B cell (primary cell): ENCODE results near the gene FEM1C. TPM values are rescaled to one million over a fixed set of nuclear protein-coding genes. Genes with fewer than 3 reads are reported as not detected.

Experiments used
- ATAC-seq: fragments of 200-7000 bp; cut with Tn5 transposase; one replicate; pipeline ENCODE4 v1.10.0; 2021; ENCODE audit warnings: low read depth, mild to moderate bottlenecking, moderate number of reproducible peaks, moderate library complexity
- CTCF ChIA-PET: fragments of 350-600 bp; sonication (Branson Sonifier 250); formaldehyde crosslinking; loops from one replicate; lab custom pipeline; 2021; ENCODE audit warnings: antibody characterized with exemption, inconsistent platforms; lab: Charles Lee
- POLR2A ChIA-PET: fragments of 350-600 bp; sonication (Branson Sonifier 250); formaldehyde crosslinking; loops from one replicate; lab custom pipeline; 2021; ENCODE audit warnings: antibody characterized with exemption; lab: Charles Lee
- DNase-seq: peaks from one replicate; pipeline ENCODE4 v3.0.0; 2013
- H2AFZ ChIP-seq: 2 replicates; pipeline ENCODE4 v1.6.1; 2012; ENCODE audit warnings: mild to moderate bottlenecking, low read depth, low read length; ENCODE audit not compliant: insufficient read depth, poor library complexity, severe bottlenecking
- H3K27ac ChIP-seq, 2 donors: 1 replicate in 1 of 2; 2 replicates in 1 of 2; pipeline ENCODE4 v1.5.1; 2012 to 2013; ENCODE audit warnings: low read length in 2 of 2, mild to moderate bottlenecking in 2 of 2, moderate library complexity in 1 of 2
- H3K27me3 ChIP-seq, 4 experiments: fragments of 200-600 bp in 1 of 4; sonication (generic) in 1 of 4; replicated peaks in 1 of 4; 1 replicate in 2 of 4; 2 replicates in 2 of 4; pipeline versions ENCODE4 v1.6.1 to v1.7.0; 2013 to 2016; ENCODE audit warnings: low read length in 3 of 4, mild to moderate bottlenecking in 2 of 4, mixed read lengths in 1 of 4, moderate library complexity in 1 of 4; ENCODE audit not compliant: insufficient read depth in 4 of 4, control insufficient read depth in 3 of 4; ENCODE audit errors: control extremely low read depth in 1 of 4
- H3K36me3 ChIP-seq, 2 experiments: replicated peaks in 1 of 2; 1 replicate in 1 of 2; 2 replicates in 1 of 2; pipeline versions ENCODE4 v1.6.1 to v1.7.1; 2013; ENCODE audit warnings: low read length in 1 of 2; ENCODE audit not compliant: insufficient read depth in 2 of 2, control insufficient read depth in 1 of 2; ENCODE audit errors: control extremely low read depth in 1 of 2, extremely low read depth in 1 of 2
- H3K4me1 ChIP-seq, 2 donors: fragments of 200-600 bp in 1 of 2; sonication (generic) in 1 of 2; 1 replicate in 1 of 2; 2 replicates in 1 of 2; pipeline versions ENCODE4 v1.5.1 to v1.6.1; 2013 to 2017; ENCODE audit warnings: low read length in 2 of 2; ENCODE audit not compliant: control insufficient read depth in 2 of 2, insufficient read depth in 2 of 2
- H3K4me2 ChIP-seq: replicated peaks from 2 replicates; pipeline ENCODE3; 2012; ENCODE audit warnings: mild to moderate bottlenecking, low read depth, low read length; ENCODE audit not compliant: poor library complexity, severe bottlenecking
- H3K4me3 ChIP-seq, 5 experiments: fragments of 200-600 bp in 1 of 5; sonication (generic) in 1 of 5; 1 replicate in 3 of 5; 2 replicates in 2 of 5; pipeline versions ENCODE4 v1.5.1 to v1.7.0; 2011 to 2016; ENCODE audit warnings: low read length in 4 of 5, mild to moderate bottlenecking in 4 of 5, low read depth in 2 of 5, control low read depth in 1 of 5, moderate library complexity in 1 of 5; ENCODE audit not compliant: insufficient read depth in 1 of 5; ENCODE audit errors: control extremely low read depth in 1 of 5, extremely low read depth in 1 of 5
- H3K79me2 ChIP-seq: fragments of 200-600 bp; sonication (generic); one replicate; pipeline ENCODE4 v1.6.0; 2016; ENCODE audit warnings: low read length; ENCODE audit not compliant: control insufficient read depth, insufficient read depth
- H3K9ac ChIP-seq: fragments of 200-600 bp; sonication (generic); 2 replicates; pipeline ENCODE4 v1.6.1; 2017; ENCODE audit warnings: mild to moderate bottlenecking, low read length, moderate library complexity
- H3K9me3 ChIP-seq, 3 donors: one replicate each; pipeline versions ENCODE4 v1.6.1 to v1.7.1; 2013; ENCODE audit warnings: low read length in 2 of 3; ENCODE audit not compliant: control insufficient read depth in 2 of 3, insufficient read depth in 1 of 3; ENCODE audit errors: control extremely low read depth in 1 of 3
- H4K20me1 ChIP-seq: 2 replicates; pipeline ENCODE4 v1.6.0; 2012; ENCODE audit warnings: mild to moderate bottlenecking, low read length; ENCODE audit not compliant: insufficient read depth, control insufficient read depth, poor library complexity, severe bottlenecking
- H3K27ac Mint-ChIP-seq: one replicate; pipeline ENCODE4 v1.8.0; 2021; ENCODE audit warnings: mixed read lengths
- H3K27me3 Mint-ChIP-seq: one replicate; pipeline ENCODE4 v1.8.0; 2021; ENCODE audit warnings: mixed read lengths
- H3K4me1 Mint-ChIP-seq: one replicate; pipeline ENCODE4 v1.8.0; 2021; ENCODE audit warnings: mixed read lengths
- H3K4me3 Mint-ChIP-seq: one replicate; pipeline ENCODE4 v1.8.0; 2021; ENCODE audit warnings: mixed read lengths
- H3K9me3 Mint-ChIP-seq: one replicate; pipeline ENCODE4 v1.8.0; 2022; ENCODE audit warnings: mixed read lengths; ENCODE audit not compliant: insufficient read depth
- EZH2 ChIP-seq: IDR thresholded peaks from 2 replicates; pipeline ENCODE4 v1.6.1; 2012; ENCODE audit warnings: borderline replicate concordance, low read depth, mild to moderate bottlenecking, moderate library complexity, low read length; ENCODE audit not compliant: insufficient read depth, poor library complexity, severe bottlenecking
- WGBS: methylation state at CpG from one replicate; pipeline ENCODE4 v1.1.5; 2013; ENCODE audit warnings: missing lambda C conversion rate; ENCODE audit not compliant: insufficient coverage; 5-methylcytosine and 5-hydroxymethylcytosine counted together
- intact Hi-C: fragments of 100-400 bp; cut with micrococcal nuclease; formaldehyde crosslinking; loops from one replicate; pipeline ENCODE4 v1.10.0; 2022
- polyA plus RNA-seq: library from polyadenylated mRNA; depleted of rRNA; stranded (reverse); fragments of >200 nt; gene quantifications from 2 replicates; pipeline ENCODE4 v1.2.3, GENCODE V29; 2012
- total RNA-seq, 2 donors: library from RNA; stranded (reverse); fragments of 120-200 nt in 1 of 2; gene quantifications; 1 replicate in 1 of 2; 2 replicates in 1 of 2; pipeline versions ENCODE4 v1.2.3 to v1.2.4, GENCODE V29; 2013 to 2022
- TF ChIP-seq, protein P1 (sequence below): fragments of 200-600 bp; IDR thresholded peaks from one replicate; pipeline ENCODE4 v1.8.0; 2022; ENCODE audit warnings: antibody characterized with exemption, mild to moderate bottlenecking

The FEM1C gene
- total and polyA plus RNA-seq, 2 donors (not counting 1 experiment from before 2014, with no cell fraction given) = 14.9 to 18.7 TPM

DNA sequence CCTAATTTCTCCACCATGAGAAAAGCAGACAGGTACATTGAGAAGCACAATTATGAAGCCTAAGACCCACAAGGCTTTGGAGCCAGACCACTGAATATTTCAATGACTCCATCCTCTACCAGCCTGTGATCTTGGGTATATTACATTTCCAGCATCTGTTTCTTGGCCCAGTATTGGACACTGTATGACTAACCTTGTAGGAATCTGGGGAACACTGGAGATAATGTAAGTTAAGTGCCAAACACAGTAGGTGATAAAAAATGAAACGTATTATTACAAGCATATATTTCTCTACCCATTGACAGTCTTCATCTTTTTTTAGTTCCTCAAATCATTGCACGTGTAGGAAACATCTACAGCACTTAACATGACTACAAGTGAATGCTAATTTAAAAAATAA, 28.6 kb upstream of the FEM1C start:
- Histone ChIP-seq H3K36me3 (no peaks in the 10 kb centered on the region), H3K4me2 (no peak overlapping the region), H4K20me1 (no peaks in the 10 kb centered on the region), H3K9me3 (no peaks in the 10 kb centered on the region), H3K4me3 (no peak overlapping the region), H3K27me3 (no peaks in the 10 kb centered on the region), H3K79me2 (no peaks in the 10 kb centered on the region), H3K27ac (no peak overlapping the region), H3K4me1 (peaks cover 3 to 5% of the 10 kb centered on the region in 2 donors), H3K9ac (no peak overlapping the region), H2AFZ (no peak overlapping the region)
- no peaks in the 10 kb centered on the region for H3K27me3 Mint-ChIP-seq
- H3K4me3 Mint-ChIP-seq = no peak overlapping the region
- TF ChIP-seq EZH2 = no peak
- TF ChIP-seq, protein P1, sequence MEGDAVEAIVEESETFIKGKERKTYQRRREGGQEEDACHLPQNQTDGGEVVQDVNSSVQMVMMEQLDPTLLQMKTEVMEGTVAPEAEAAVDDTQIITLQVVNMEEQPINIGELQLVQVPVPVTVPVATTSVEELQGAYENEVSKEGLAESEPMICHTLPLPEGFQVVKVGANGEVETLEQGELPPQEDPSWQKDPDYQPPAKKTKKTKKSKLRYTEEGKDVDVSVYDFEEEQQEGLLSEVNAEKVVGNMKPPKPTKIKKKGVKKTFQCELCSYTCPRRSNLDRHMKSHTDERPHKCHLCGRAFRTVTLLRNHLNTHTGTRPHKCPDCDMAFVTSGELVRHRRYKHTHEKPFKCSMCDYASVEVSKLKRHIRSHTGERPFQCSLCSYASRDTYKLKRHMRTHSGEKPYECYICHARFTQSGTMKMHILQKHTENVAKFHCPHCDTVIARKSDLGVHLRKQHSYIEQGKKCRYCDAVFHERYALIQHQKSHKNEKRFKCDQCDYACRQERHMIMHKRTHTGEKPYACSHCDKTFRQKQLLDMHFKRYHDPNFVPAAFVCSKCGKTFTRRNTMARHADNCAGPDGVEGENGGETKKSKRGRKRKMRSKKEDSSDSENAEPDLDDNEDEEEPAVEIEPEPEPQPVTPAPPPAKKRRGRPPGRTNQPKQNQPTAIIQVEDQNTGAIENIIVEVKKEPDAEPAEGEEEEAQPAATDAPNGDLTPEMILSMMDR = no peak
- POLR2A ChIA-PET = no interaction called here
- peaks cover 10% of the 10 kb centered on the region for H3K4me1 Mint-ChIP-seq
- ATAC-seq (no peak), DNase-seq (no peak)
- no peak overlapping the region for H3K27ac Mint-ChIP-seq
- CTCF ChIA-PET = interaction anchor here (0.7 to 13.9 kb wide), 4 partner anchors 9 to 461 kb away, joined by 3 to 327 read pairs (median 4); no protein-coding TSS in a partner anchor
- peaks cover 2% of the 10 kb centered on the region for H3K9me3 Mint-ChIP-seq
- WGBS = no CpG with 5 or more reads among the region's 2 CpGs
- intact Hi-C loops = no loop called here

DNA sequence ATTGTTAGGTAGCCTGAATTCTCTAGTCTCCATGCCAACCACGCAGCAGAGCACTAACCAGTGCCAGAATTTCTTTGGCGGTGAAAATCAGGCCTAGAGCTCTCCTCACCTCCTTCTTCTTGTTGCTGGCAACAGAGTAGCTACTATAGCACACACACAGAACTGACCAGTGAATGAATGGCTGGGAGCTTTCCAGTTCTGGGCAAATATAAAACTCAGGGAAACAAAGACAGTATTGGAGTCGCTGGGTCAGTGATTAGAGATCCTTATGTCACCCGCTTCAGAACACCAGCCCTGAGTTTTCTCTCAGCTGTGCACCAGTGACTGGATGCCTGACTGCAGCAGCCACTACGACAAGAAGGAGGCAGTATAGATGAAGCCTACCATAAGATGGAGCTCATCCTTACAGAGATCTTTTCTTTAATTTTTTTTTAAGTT, 26.9 kb upstream of the FEM1C start:
- Mint-ChIP-seq H3K27ac (no peak overlapping the region), H3K27me3 (no peaks in the 10 kb centered on the region), H3K4me3 (no peak overlapping the region), H3K4me1 (peaks cover 7% of the 10 kb centered on the region), H3K9me3 (no peaks in the 10 kb centered on the region)
- TF ChIP-seq, protein P1 = no peak
- no peak overlapping the region for H2AFZ ChIP-seq
- POLR2A ChIA-PET = no interaction called here
- H3K9me3 ChIP-seq = no peaks in the 10 kb centered on the region
- CTCF ChIA-PET = interaction anchor here (0.6 to 13.9 kb wide), 3 partner anchors 259 to 473 kb away, joined by 3 to 327 read pairs (median 4); no protein-coding TSS in a partner anchor
- no peak overlapping the region for H3K27ac ChIP-seq
- H3K36me3 ChIP-seq = no peaks in the 10 kb centered on the region
- no peaks in the 10 kb centered on the region for H4K20me1 ChIP-seq
- WGBS = 100% methylated on average over 1 of the region's 5 CpGs
- DNase-seq (no peak), ATAC-seq (no peak)
- intact Hi-C loops = no loop called here
- no peak overlapping the region for H3K4me2 ChIP-seq
- H3K27me3 ChIP-seq = no peaks in the 10 kb centered on the region
- no peak overlapping the region for H3K9ac ChIP-seq
- H3K4me3 ChIP-seq = no peak overlapping the region
- H3K79me2 ChIP-seq = no peaks in the 10 kb centered on the region
- H3K4me1 ChIP-seq = peaks cover 3 to 5% of the 10 kb centered on the region in 2 donors
